HG02973 (cell line): ENCODE measurements around the gene RBL1.
A peak's percentile ranks its signal among the peaks of the same experiment; 100 is the strongest.
"Not testable (repeated sequence)": the region's sequence is repeated elsewhere in the genome, so short reads cannot be mapped to it uniquely, and the experiment has no call there.

Experiments
- ATAC-seq: cut with Tn5 transposase; IDR thresholded peaks from one replicate; pipeline ENCODE4 v1.9.1; 2021; ENCODE audit warnings: moderate library complexity; ENCODE audit not compliant: unreplicated experiment

The RBL1 gene

GRCh38 chr20:37077009-37077408 is 18.8 kb downstream of the RBL1 start:
- ATAC-seq: no peak

- no peak for ATAC-seq
These were observed 19.7 kb downstream of the RBL1 start for GRCh38 chr20:37075932-37076685.

- no peak for ATAC-seq
These were observed 23.3 kb downstream of the RBL1 start for GRCh38 chr20:37072293-37073196.

GRCh38 chr20:37071481-37071911 is 24.3 kb downstream of the RBL1 start:
- no peak for ATAC-seq

GRCh38 chr20:37069563-37069962 is 26.2 kb downstream of the RBL1 start:
- ATAC-seq: not testable (repeated sequence)

- no peak for ATAC-seq
These were observed 29.6 kb downstream of the RBL1 start for GRCh38 chr20:37066168-37066567.

- no peak for ATAC-seq
These were observed 40.5 kb downstream of the RBL1 start for GRCh38 chr20:37055276-37055675.

- ATAC-seq: no peak
These were observed 42.4 kb downstream of the RBL1 start for GRCh38 chr20:37053230-37053950.

- peak; percentile 64 for ATAC-seq
These were observed 52.5 kb downstream of the RBL1 start for GRCh38 chr20:37042986-37043972.

GRCh38 chr20:37039366-37039765 is 56.4 kb downstream of the RBL1 start:
- ATAC-seq: not testable (repeated sequence)

GRCh38 chr20:37032077-37032476 is 63.7 kb downstream of the RBL1 start:
- ATAC-seq: no peak

GRCh38 chr20:37020636-37021035 is 75.2 kb downstream of the RBL1 start:
- no peak for ATAC-seq

GRCh38 chr20:37012631-37013030 is 83.2 kb downstream of the RBL1 start:
- ATAC-seq: not testable (repeated sequence)

GRCh38 chr20:37011858-37012257 is 83.9 kb downstream of the RBL1 start:
- not testable (repeated sequence) for ATAC-seq

- no peak for ATAC-seq
These were observed 84.7 kb downstream of the RBL1 start for GRCh38 chr20:37011147-37011546.

- no peak for ATAC-seq
These were observed 87.7 kb downstream of the RBL1 start for GRCh38 chr20:37007898-37008649.

GRCh38 chr20:37005062-37005942 is 90.5 kb downstream of the RBL1 start:
- not testable (repeated sequence) for ATAC-seq

GRCh38 chr20:37001634-37002033 is 94.2 kb downstream of the RBL1 start:
- ATAC-seq: not testable (repeated sequence)
